ENCODE data around the gene TPCN1. TPM values are rescaled to one million over a fixed set of nuclear protein-coding genes. Genes with fewer than 3 reads are reported as not detected.

TPCN1 gene
- total and polyA plus RNA-seq, 2 of the 8 experiments (the other 6 are each of a cell fraction or from before 2014, with no cell fraction given): 14.9 to 21.4 TPM

- no peak within 1 kb of the TSS for H2BK5ac ChIP-seq (ENCODE audit: low read depth, low read length)
- ChIA-PET POLR2A (ENCODE audit: partially characterized antibody) (interaction anchor here (0.7 to 1.9 kb wide), 9 partner anchors 9 to 111 kb away, joined by 3 to 8 read pairs (median 3); no protein-coding TSS in a partner anchor), CTCF (ENCODE audit: partially characterized antibody) (interaction anchor here (0.6 to 1.2 kb wide), 4 partner anchors 8 to 387 kb away, joined by 3 to 4 read pairs (median 4); no protein-coding TSS in a partner anchor)
- H3K56ac ChIP-seq (replicated peaks; ENCODE audit: insufficient read length, low read depth, low read length): no peak within 1 kb of the TSS
- WGBS, 2 experiments (ENCODE audit: extremely low coverage in 1 of 2, insufficient coverage in 1 of 2, insufficient read length in 1 of 2, insufficient replicate concordance in 2 of 2, low coverage in 1 of 2, low lambda C conversion rate in 2 of 2, missing lambda C conversion rate in 1 of 2): 9% methylated on average over 17 of the region's 62 CpGs; no CpG with 5 or more reads in 1 of the 2 experiments
- H2BK20ac ChIP-seq (ENCODE audit: low read length): no peak within 1 kb of the TSS
- H4K20me1 ChIP-seq (replicated peaks in 1 of 2; ENCODE audit: control insufficient read depth in 1 of 2, insufficient read depth in 2 of 2, low read length in 2 of 2): peaks cover 0 to 1% of the 10 kb centered on the region in 2 experiments
- H2BK120ac ChIP-seq (replicated peaks; ENCODE audit: low read depth, low read length): no peak within 1 kb of the TSS
- peaks cover 5% of the 10 kb centered on the region; the same call in 1 of the 2 replicates for H3K23me2 ChIP-seq (ENCODE audit: low read depth, low read length)
- H3K9ac ChIP-seq (replicated peaks in 1 of 4; ENCODE audit: extremely low read depth in 1 of 4, low read depth in 3 of 4, low read length in 3 of 4): peak within 1 kb of the TSS; percentile 13 to 57 (median 42); a peak in 6 of 7 replicates
- no peaks in the 10 kb centered on the region for H3K36me3 ChIP-seq (ENCODE audit: control insufficient read depth in 2 of 4, insufficient read depth in 4 of 4, low read length in 3 of 4)
- H3K27me3 ChIP-seq (replicated peaks in 1 of 4; ENCODE audit: control insufficient read depth in 3 of 4, extremely low read depth in 1 of 4, insufficient read depth in 3 of 4, low read length in 3 of 4): peaks cover 0 to 11% (median 9%) of the 10 kb centered on the region in 4 experiments; a peak in 5 of 7 replicates
- peak within 1 kb of the TSS; percentile 91; the same call in 1 of the 2 replicates for H2AFZ ChIP-seq (ENCODE audit: low read length)
- H2AK5ac ChIP-seq (ENCODE audit: low read depth, low read length): no peak within 1 kb of the TSS
- H2BK15ac ChIP-seq (ENCODE audit: low read length): no peak within 1 kb of the TSS
- H3K27ac ChIP-seq (ENCODE audit: low read depth, low read length): no peak within 1 kb of the TSS
- H3K4me3 ChIP-seq (ENCODE audit: extremely low read depth in 1 of 4, insufficient read depth in 2 of 4, low read depth in 3 of 4, low read length in 4 of 4): peak within 1 kb of the TSS; percentile 61 to 72 (median 68)
- H3K18ac ChIP-seq (ENCODE audit: extremely low read depth, low read length): no peak within 1 kb of the TSS; the same call in 1 of the 2 replicates
- peaks cover 0 to 5% (median 1%) of the 10 kb centered on the region in 4 experiments; a peak in 3 of 7 replicates for H3K4me1 ChIP-seq (replicated peaks in 1 of 4; ENCODE audit: control insufficient read depth in 3 of 4, insufficient read depth in 4 of 4, low read length in 3 of 4)
- H4K5ac ChIP-seq (ENCODE audit: insufficient read length, low read depth, low read length): no peak within 1 kb of the TSS
- H3K4ac ChIP-seq (replicated peaks; ENCODE audit: insufficient read length, low read depth, low read length): no peak within 1 kb of the TSS
- H4K8ac ChIP-seq (ENCODE audit: extremely low read depth, insufficient read depth, low read length): no peak within 1 kb of the TSS
- no peaks in the 10 kb centered on the region for H3K9me3 ChIP-seq (ENCODE audit: insufficient read depth in 2 of 2, low read depth in 1 of 2, low read length in 1 of 2)
- peak within 1 kb of the TSS; percentile 81 to 87 for H3K4me2 ChIP-seq (ENCODE audit: insufficient read depth in 1 of 2, low read depth in 2 of 2, low read length in 2 of 2)
- H3K14ac ChIP-seq (ENCODE audit: insufficient read length): no peak within 1 kb of the TSS
- FAIRE-seq (no peak), DNase-seq (ENCODE audit: low read depth in 1 of 2, low spot score in 2 of 2) (peak; percentile 71 to 99)
- no peak within 1 kb of the TSS for H4K91ac ChIP-seq (replicated peaks; ENCODE audit: insufficient read length, low read length)
- 0 out of 2 replicates have a peak within 1 kb of the TSS, but pooled peaks have one; percentile 35 for H2BK12ac ChIP-seq (ENCODE audit: low read depth, low read length)
- no peaks in the 10 kb centered on the region for H3K79me2 ChIP-seq (ENCODE audit: control insufficient read depth in 1 of 2, insufficient read depth in 2 of 2, low read length in 2 of 2)
- no peak within 1 kb of the TSS for H3K23ac ChIP-seq (ENCODE audit: insufficient read length)
- H3K79me1 ChIP-seq (ENCODE audit: low read depth, low read length): no peaks in the 10 kb centered on the region
- TF ChIP-seq RAD21 (IDR thresholded peaks at IDR 0.05 in 1 of 2, conservative IDR thresholded peaks at IDR 0.05 in 1 of 2; ENCODE audit: low read depth in 2 of 2, low read length in 2 of 2) (0 out of 4 replicates have a peak, but pooled peaks of 1 of the 2 experiments have one; percentile 0), HDAC6 (IDR thresholded peaks at IDR 0.05; ENCODE audit: low read depth, low read length) (no peak), TAF7 (optimal IDR thresholded peaks at IDR 0.05; ENCODE audit: borderline replicate concordance, low read depth, low read length) (no peak), TAF1 (IDR thresholded peaks at IDR 0.05; ENCODE audit: low read depth, low read length) (peak; percentile 82), SP1 (IDR thresholded peaks at IDR 0.05; ENCODE audit: low read depth, low read length) (peak; percentile 72; the same call in 1 of the 2 replicates), EP300 (IDR thresholded peaks at IDR 0.05; ENCODE audit: borderline replicate concordance in 1 of 2, low read depth in 2 of 2, low read length in 2 of 2) (no peak), KDM4A (IDR thresholded peaks at IDR 0.05; ENCODE audit: low read depth, low read length, severe bottlenecking) (peak; percentile 66), PHF8 (conservative IDR thresholded peaks at IDR 0.05; ENCODE audit: low read depth, low read length) (peak; percentile 77; the same call in 1 of the 2 replicates), TCF12 (IDR thresholded peaks at IDR 0.05; ENCODE audit: low read depth, low read length) (0 out of 2 replicates have a peak, but pooled peaks have one; percentile 13), RBBP5 (IDR thresholded peaks at IDR 0.05; ENCODE audit: borderline replicate concordance, low read depth, low read length) (no peak)
Measured at GRCh38 chr12:113334786-113335539, 113.7 kb downstream of the TPCN1 start, which contains the start of gene SLC8B1. Gene SLC8B1, minus strand, starts transcription at chr12:113335109. Its CDS starts 2,231 bp downstream, at chr12:113332878.

Measured in H1 (cell line).